ENCODE measurements around the gene ALOX12B. TPM values are rescaled to one million over a fixed set of nuclear protein-coding genes. Genes with fewer than 3 reads are reported as not detected.
A peak's percentile ranks its signal among the peaks of the same experiment; 100 is the strongest.

The ALOX12B gene
- total RNA-seq, 1 donor from 2014 or later, result 1.7 TPM

GRCh38 chr17:8052256-8053252, 35.0 kb downstream of the ALOX12B start:
- Mint-ChIP-seq H3K27me3 (ENCODE audit: unreplicated experiment) (peaks cover 7% of the 10 kb centered on the region), H3K4me3 (ENCODE audit: unreplicated experiment) (no peak overlapping the region), H3K36me3 (ENCODE audit: low read depth, unreplicated experiment) (no peaks in the 10 kb centered on the region), H3K9me3 (ENCODE audit: unreplicated experiment) (no peaks in the 10 kb centered on the region), H3K27ac (ENCODE audit: unreplicated experiment) (no peak overlapping the region), H3K4me1 (ENCODE audit: unreplicated experiment) (peaks cover 15% of the 10 kb centered on the region)
- no peak for DNase-seq (ENCODE audit: low spot score)
- no peak for TF ChIP-seq CTCF (IDR thresholded peaks at IDR 0.05; ENCODE audit: unreplicated experiment)

- H3K27ac Mint-ChIP-seq (ENCODE audit: unreplicated experiment), result no peak overlapping the region
- H3K4me3 Mint-ChIP-seq (ENCODE audit: unreplicated experiment), result no peak overlapping the region
- H3K9me3 Mint-ChIP-seq (ENCODE audit: unreplicated experiment), result no peaks in the 10 kb centered on the region
- DNase-seq (ENCODE audit: low spot score), result no peak
- TF ChIP-seq CTCF (IDR thresholded peaks at IDR 0.05; ENCODE audit: unreplicated experiment), result no peak
- peaks cover 7% of the 10 kb centered on the region for H3K27me3 Mint-ChIP-seq (ENCODE audit: unreplicated experiment)
- no peaks in the 10 kb centered on the region for H3K36me3 Mint-ChIP-seq (ENCODE audit: low read depth, unreplicated experiment)
- peaks cover 11% of the 10 kb centered on the region for H3K4me1 Mint-ChIP-seq (ENCODE audit: unreplicated experiment)
Observed at GRCh38 chr17:8051831-8052230, 35.7 kb downstream of the ALOX12B start.

- no peak for TF ChIP-seq CTCF (IDR thresholded peaks at IDR 0.05; ENCODE audit: unreplicated experiment)
- no peaks in the 10 kb centered on the region for H3K9me3 Mint-ChIP-seq (ENCODE audit: unreplicated experiment)
- no peaks in the 10 kb centered on the region for H3K36me3 Mint-ChIP-seq (ENCODE audit: low read depth, unreplicated experiment)
- no peak overlapping the region for H3K4me3 Mint-ChIP-seq (ENCODE audit: unreplicated experiment)
- H3K27me3 Mint-ChIP-seq (ENCODE audit: unreplicated experiment), result peaks cover 12% of the 10 kb centered on the region
- no peaks in the 10 kb centered on the region for H3K4me1 Mint-ChIP-seq (ENCODE audit: unreplicated experiment)
- no peak for DNase-seq (ENCODE audit: low spot score)
- peak overlapping the region; percentile 64 for H3K27ac Mint-ChIP-seq (ENCODE audit: unreplicated experiment)
Observed at GRCh38 chr17:8048736-8049135, 38.8 kb downstream of the ALOX12B start.

- DNase-seq (ENCODE audit: low spot score), result no peak
- Mint-ChIP-seq H3K27me3 (ENCODE audit: unreplicated experiment) (peaks cover 17% of the 10 kb centered on the region), H3K4me1 (ENCODE audit: unreplicated experiment) (peaks cover 2% of the 10 kb centered on the region), H3K4me3 (ENCODE audit: unreplicated experiment) (no peak overlapping the region), H3K27ac (ENCODE audit: unreplicated experiment) (no peak overlapping the region), H3K9me3 (ENCODE audit: unreplicated experiment) (no peaks in the 10 kb centered on the region), H3K36me3 (ENCODE audit: low read depth, unreplicated experiment) (peaks cover 2% of the 10 kb centered on the region)
- TF ChIP-seq CTCF (IDR thresholded peaks at IDR 0.05; ENCODE audit: unreplicated experiment), result no peak
Observed at GRCh38 chr17:8048236-8048635, 39.3 kb downstream of the ALOX12B start.

DNA sequence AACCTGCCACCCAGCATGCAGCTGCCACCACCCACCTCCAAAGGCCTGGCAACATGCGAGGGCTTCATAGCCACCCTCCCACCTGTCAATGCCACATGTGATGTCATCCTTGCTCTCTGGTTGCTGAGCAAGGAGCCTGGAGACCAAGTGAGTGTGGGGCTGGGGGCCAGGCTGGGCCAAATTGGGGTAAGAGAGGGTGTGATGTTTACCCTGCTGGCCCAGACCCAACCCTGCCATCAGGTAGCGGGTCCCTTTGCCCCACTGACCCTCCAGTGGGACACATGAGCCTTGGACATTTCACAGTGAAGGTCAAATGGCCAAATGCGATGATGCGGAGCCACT, 39.8 kb downstream of the ALOX12B start:
- H3K4me1 Mint-ChIP-seq (ENCODE audit: unreplicated experiment), result peaks cover 2% of the 10 kb centered on the region
- no peak for DNase-seq (ENCODE audit: low spot score)
- no peak overlapping the region for H3K27ac Mint-ChIP-seq (ENCODE audit: unreplicated experiment)
- TF ChIP-seq CTCF (IDR thresholded peaks at IDR 0.05; ENCODE audit: unreplicated experiment), result no peak
- peaks cover 18% of the 10 kb centered on the region for H3K27me3 Mint-ChIP-seq (ENCODE audit: unreplicated experiment)
- H3K4me3 Mint-ChIP-seq (ENCODE audit: unreplicated experiment), result no peak overlapping the region
- H3K36me3 Mint-ChIP-seq (ENCODE audit: low read depth, unreplicated experiment), result peaks cover 4% of the 10 kb centered on the region
- H3K9me3 Mint-ChIP-seq (ENCODE audit: unreplicated experiment), result no peaks in the 10 kb centered on the region

All from endothelial cell (in vitro differentiated cells).